K562 (cell line): ENCODE measurements around the gene RELL2.
A peak's percentile ranks its signal among the peaks of the same experiment; 100 is the strongest.

Experiments used
- CHD2 ChIP-seq: IDR thresholded peaks from 2 replicates; pipeline ENCODE4 v1.6.1; 2011; ENCODE audit warnings: low read depth, low read length
- GATAD2A ChIP-seq: fragments of 450-650 bp; IDR thresholded peaks from 2 replicates; pipeline ENCODE4 v1.6.1; 2017
- HSF4 ChIP-seq: fragments of 250-450 bp; sonication (Bioruptor Pico); IDR thresholded peaks from 2 replicates; pipeline ENCODE4 v2.1.2; 2022; ENCODE audit warnings: mild to moderate bottlenecking, moderate library complexity, borderline replicate concordance
- JUN ChIP-seq, 2 experiments: sonication (generic) in 1 of 2; formaldehyde crosslinking in 1 of 2; IDR thresholded peaks; 2 replicates each; pipeline versions ENCODE4 v1.6.1 to v1.8.0; 2012 to 2022; ENCODE audit warnings: borderline replicate concordance in 2 of 2, mild to moderate bottlenecking in 2 of 2, improper control_type of control experiment in 1 of 2, low read depth in 1 of 2, low read length in 1 of 2, missing genetic modification reagents in 1 of 2
- NUFIP1 ChIP-seq: fragments of 450-650 bp; IDR thresholded peaks from 2 replicates; pipeline ENCODE4 v1.6.1; 2018; ENCODE audit not compliant: partially characterized antibody
- TF ChIP-seq, protein P1 (sequence below), 3 experiments: IDR thresholded peaks in 2 of 3; conservative IDR thresholded peaks in 1 of 3; 2 replicates each; pipeline ENCODE4 v1.5.1; 2011 to 2012; ENCODE audit warnings: low read length in 3 of 3, mild to moderate bottlenecking in 3 of 3, control low read depth in 2 of 3, improper control_type of control experiment in 1 of 3, inconsistent platforms in 1 of 3, low read depth in 1 of 3, mixed read lengths in 1 of 3, moderate library complexity in 1 of 3; ENCODE audit not compliant: insufficient read depth in 2 of 3
- TF ChIP-seq, protein P2 (sequence below): fragments of 450-650 bp; formaldehyde crosslinking; IDR thresholded peaks from 2 replicates; pipeline ENCODE4 v1.4.0; 2022; ENCODE audit warnings: missing genetic modification characterization
- TF ChIP-seq, protein P3 (sequence below): IDR thresholded peaks from 2 replicates; pipeline ENCODE4 v1.6.1; 2012; ENCODE audit warnings: low read depth, low read length, improper control_type of control experiment, borderline replicate concordance
- TF ChIP-seq, protein P4 (sequence below): sonication (generic); formaldehyde crosslinking; IDR thresholded peaks from 2 replicates; pipeline ENCODE4 v1.5.0; 2020; ENCODE audit warnings: missing genetic modification reagents

GRCh38 chr5:141641634-141642267, 5.0 kb downstream of the RELL2 start:
- TF ChIP-seq CHD2, result no peak
- TF ChIP-seq GATAD2A, result no peak
- TF ChIP-seq, protein P1, sequence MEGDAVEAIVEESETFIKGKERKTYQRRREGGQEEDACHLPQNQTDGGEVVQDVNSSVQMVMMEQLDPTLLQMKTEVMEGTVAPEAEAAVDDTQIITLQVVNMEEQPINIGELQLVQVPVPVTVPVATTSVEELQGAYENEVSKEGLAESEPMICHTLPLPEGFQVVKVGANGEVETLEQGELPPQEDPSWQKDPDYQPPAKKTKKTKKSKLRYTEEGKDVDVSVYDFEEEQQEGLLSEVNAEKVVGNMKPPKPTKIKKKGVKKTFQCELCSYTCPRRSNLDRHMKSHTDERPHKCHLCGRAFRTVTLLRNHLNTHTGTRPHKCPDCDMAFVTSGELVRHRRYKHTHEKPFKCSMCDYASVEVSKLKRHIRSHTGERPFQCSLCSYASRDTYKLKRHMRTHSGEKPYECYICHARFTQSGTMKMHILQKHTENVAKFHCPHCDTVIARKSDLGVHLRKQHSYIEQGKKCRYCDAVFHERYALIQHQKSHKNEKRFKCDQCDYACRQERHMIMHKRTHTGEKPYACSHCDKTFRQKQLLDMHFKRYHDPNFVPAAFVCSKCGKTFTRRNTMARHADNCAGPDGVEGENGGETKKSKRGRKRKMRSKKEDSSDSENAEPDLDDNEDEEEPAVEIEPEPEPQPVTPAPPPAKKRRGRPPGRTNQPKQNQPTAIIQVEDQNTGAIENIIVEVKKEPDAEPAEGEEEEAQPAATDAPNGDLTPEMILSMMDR (IDR thresholded peaks at IDR 0.05 in 2 of 3, conservative IDR thresholded peaks at IDR 0.05 in 1 of 3; ENCODE audit: insufficient read depth in 2 of 3, low read depth in 1 of 3, low read length in 3 of 3), result peak; percentile 48 to 68 (median 49); a peak in 5 of 6 replicates
- TF ChIP-seq, protein P2, sequence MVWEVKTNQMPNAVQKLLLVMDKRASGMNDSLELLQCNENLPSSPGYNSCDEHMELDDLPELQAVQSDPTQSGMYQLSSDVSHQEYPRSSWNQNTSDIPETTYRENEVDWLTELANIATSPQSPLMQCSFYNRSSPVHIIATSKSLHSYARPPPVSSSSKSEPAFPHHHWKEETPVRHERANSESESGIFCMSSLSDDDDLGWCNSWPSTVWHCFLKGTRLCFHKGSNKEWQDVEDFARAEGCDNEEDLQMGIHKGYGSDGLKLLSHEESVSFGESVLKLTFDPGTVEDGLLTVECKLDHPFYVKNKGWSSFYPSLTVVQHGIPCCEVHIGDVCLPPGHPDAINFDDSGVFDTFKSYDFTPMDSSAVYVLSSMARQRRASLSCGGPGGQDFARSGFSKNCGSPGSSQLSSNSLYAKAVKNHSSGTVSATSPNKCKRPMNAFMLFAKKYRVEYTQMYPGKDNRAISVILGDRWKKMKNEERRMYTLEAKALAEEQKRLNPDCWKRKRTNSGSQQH (CRISPR knock-in tag), result no peak
- no peak for TF ChIP-seq JUN (IDR thresholded peaks at IDR 0.05; ENCODE audit: borderline replicate concordance, low read depth, low read length)
- no peak for TF ChIP-seq JUN (CRISPR knock-in tag; IDR thresholded peaks at IDR 0.05; ENCODE audit: borderline replicate concordance)
- TF ChIP-seq, protein P3, sequence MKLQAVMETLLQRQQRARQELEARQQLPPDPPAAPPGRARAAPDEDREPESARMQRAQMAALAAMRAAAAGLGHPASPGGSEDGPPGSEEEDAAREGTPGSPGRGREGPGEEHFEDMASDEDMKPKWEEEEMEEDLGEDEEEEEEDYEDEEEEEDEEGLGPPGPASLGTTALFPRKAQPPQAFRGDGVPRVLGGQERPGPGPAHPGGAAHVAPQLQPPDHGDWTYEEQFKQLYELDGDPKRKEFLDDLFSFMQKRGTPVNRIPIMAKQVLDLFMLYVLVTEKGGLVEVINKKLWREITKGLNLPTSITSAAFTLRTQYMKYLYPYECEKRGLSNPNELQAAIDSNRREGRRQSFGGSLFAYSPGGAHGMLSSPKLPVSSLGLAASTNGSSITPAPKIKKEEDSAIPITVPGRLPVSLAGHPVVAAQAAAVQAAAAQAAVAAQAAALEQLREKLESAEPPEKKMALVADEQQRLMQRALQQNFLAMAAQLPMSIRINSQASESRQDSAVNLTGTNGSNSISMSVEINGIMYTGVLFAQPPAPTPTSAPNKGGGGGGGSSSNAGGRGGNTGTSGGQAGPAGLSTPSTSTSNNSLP, result 0 out of 2 replicates have a peak, but pooled peaks have one; percentile 29
- TF ChIP-seq, protein P4, sequence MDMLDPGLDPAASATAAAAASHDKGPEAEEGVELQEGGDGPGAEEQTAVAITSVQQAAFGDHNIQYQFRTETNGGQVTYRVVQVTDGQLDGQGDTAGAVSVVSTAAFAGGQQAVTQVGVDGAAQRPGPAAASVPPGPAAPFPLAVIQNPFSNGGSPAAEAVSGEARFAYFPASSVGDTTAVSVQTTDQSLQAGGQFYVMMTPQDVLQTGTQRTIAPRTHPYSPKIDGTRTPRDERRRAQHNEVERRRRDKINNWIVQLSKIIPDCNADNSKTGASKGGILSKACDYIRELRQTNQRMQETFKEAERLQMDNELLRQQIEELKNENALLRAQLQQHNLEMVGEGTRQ, result no peak
- no peak for TF ChIP-seq NUFIP1
- no peak for TF ChIP-seq HSF4
